RPMI7951 (cell line): ENCODE data around the gene GRN. TPM values are rescaled to one million over a fixed set of nuclear protein-coding genes. Genes with fewer than 3 reads are reported as not detected.

ENCODE experiments used
- DNase-seq: peaks from one replicate; pipeline ENCODE4 v3.0.0-alpha.2; 2012; ENCODE audit warnings: low read depth
- total RNA-seq: library from RNA; depleted of rRNA; stranded (reverse); fragments of >200 nt; shearing (Covaris generic); gene quantifications from 2 replicates; pipeline ENCODE4 v1.2.3, GENCODE V29; 2014; rRNA removed

GRN gene
- 156 and 202 TPM in 2 replicates for total RNA-seq

GRCh38 chr17:44344939-44345453 lies at the start of gene GRN:
Gene GRN (plus strand): TSS chr17:44345302. CDS start chr17:44349165, 3,863 bp downstream.
- peak; percentile 98 for DNase-seq

GRCh38 chr17:44297975-44298374 lies 47.1 kb upstream of the GRN start:
- no peak for DNase-seq

- peak; percentile 31 for DNase-seq
Observed at GRCh38 chr17:44304651-44305050, 40.5 kb upstream of the GRN start.

- peak; percentile 45 for DNase-seq
Observed at GRCh38 chr17:44307387-44308186, 37.5 kb upstream of the GRN start.

GRCh38 chr17:44308320-44308818 lies 36.7 kb upstream of the GRN start, which contains the start of gene RUNDC3A:
Gene RUNDC3A (plus strand): TSS chr17:44308601. CDS start chr17:44308833, 232 bp downstream.
- peak; percentile 65 for DNase-seq

- no peak for DNase-seq
Observed at GRCh38 chr17:44308865-44309264, 36.2 kb upstream of the GRN start.

GRCh38 chr17:44309472-44309871 lies 35.6 kb upstream of the GRN start:
- no peak for DNase-seq

GRCh38 chr17:44310188-44310587 lies 34.9 kb upstream of the GRN start:
- DNase-seq, result no peak

- no peak for DNase-seq
Observed at GRCh38 chr17:44310609-44311376, 34.3 kb upstream of the GRN start.

- DNase-seq, result no peak
Observed at GRCh38 chr17:44311562-44312181, 33.4 kb upstream of the GRN start.

- no peak for DNase-seq
Observed at GRCh38 chr17:44312396-44313104, 32.6 kb upstream of the GRN start.

GRCh38 chr17:44314031-44314430 lies 31.1 kb upstream of the GRN start:
- no peak for DNase-seq

GRCh38 chr17:44314524-44314868 lies 30.6 kb upstream of the GRN start:
- no peak for DNase-seq

- DNase-seq, result no peak
Observed at GRCh38 chr17:44314869-44315661, 30.0 kb upstream of the GRN start.

GRCh38 chr17:44315760-44316731 lies 29.1 kb upstream of the GRN start:
- DNase-seq, result no peak

- no peak for DNase-seq
Observed at GRCh38 chr17:44317545-44317944, 27.6 kb upstream of the GRN start.

- DNase-seq, result no peak
Observed at GRCh38 chr17:44318077-44318892, 26.8 kb upstream of the GRN start.

GRCh38 chr17:44320066-44320465 lies 25.0 kb upstream of the GRN start:
- DNase-seq, result no peak
